PC-3 (cell line): ENCODE results near the gene MPO.

Experiments used
- EZH2 ChIP-seq: fragments of 300-600 bp; sonication (generic); IDR thresholded peaks from one replicate; pipeline ENCODE4 v1.6.1; 2017; ENCODE audit warnings: antibody characterized with exemption, mild to moderate bottlenecking, low read length; ENCODE audit not compliant: unreplicated experiment
- EZH2phosphoT487 ChIP-seq: fragments of 300-600 bp; sonication (generic); IDR thresholded peaks from 2 replicates; pipeline ENCODE4 v1.6.1; 2018; ENCODE audit warnings: mild to moderate bottlenecking, antibody characterized with exemption, low read length, borderline replicate concordance
- TF ChIP-seq, protein P1 (sequence below): fragments of 300-600 bp; sonication (generic); conservative IDR thresholded peaks from 2 replicates; pipeline ENCODE4 v1.5.1; 2017; ENCODE audit warnings: antibody characterized with exemption, low read depth, mild to moderate bottlenecking, low read length

DNA sequence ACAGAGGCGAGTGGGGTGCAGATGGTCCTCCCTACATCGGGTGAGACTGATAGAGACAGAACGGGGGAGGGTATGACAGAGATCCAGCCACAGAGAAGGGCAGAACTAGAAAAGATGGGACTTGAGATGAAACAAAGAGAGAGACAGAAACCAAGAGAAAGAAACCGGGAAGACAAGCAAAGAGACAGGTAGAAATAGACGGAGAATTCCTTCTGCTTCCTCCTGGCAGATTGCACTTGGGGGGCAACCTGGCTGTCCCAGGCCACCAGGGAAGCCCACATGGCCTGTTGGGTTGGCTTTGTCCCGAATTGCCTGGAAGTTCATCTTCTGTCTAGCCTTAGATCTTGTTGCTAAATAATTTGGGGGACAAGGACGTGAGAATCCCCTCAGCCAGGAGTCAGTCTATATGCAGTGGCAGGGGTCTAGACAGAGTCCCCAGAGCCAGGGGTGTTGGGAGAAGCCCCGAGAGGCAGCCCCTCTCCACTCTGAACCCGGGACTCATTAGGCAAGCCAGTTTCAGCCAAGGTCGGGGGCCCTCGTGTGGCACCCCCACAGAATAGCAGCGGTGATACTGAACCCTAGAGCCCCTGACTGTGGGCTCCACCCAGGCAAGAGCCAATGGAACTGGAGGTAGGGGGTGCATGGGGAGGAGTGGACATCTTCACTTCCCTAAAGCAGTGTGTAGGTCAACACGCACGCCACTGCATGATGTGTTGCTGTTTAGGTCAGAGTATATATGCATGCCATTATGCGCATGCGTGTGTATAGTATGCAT, 48.5 kb upstream of the MPO start:
- TF ChIP-seq, protein P1, sequence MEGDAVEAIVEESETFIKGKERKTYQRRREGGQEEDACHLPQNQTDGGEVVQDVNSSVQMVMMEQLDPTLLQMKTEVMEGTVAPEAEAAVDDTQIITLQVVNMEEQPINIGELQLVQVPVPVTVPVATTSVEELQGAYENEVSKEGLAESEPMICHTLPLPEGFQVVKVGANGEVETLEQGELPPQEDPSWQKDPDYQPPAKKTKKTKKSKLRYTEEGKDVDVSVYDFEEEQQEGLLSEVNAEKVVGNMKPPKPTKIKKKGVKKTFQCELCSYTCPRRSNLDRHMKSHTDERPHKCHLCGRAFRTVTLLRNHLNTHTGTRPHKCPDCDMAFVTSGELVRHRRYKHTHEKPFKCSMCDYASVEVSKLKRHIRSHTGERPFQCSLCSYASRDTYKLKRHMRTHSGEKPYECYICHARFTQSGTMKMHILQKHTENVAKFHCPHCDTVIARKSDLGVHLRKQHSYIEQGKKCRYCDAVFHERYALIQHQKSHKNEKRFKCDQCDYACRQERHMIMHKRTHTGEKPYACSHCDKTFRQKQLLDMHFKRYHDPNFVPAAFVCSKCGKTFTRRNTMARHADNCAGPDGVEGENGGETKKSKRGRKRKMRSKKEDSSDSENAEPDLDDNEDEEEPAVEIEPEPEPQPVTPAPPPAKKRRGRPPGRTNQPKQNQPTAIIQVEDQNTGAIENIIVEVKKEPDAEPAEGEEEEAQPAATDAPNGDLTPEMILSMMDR = no peak
- no peak for TF ChIP-seq EZH2
- TF ChIP-seq EZH2phosphoT487 = no peak
